WTC11 (cell line): ENCODE measurements around the gene CCDC149. TPM values are rescaled to one million over a fixed set of nuclear protein-coding genes. Genes with fewer than 3 reads are reported as not detected.

Source experiments
- ATAC-seq: fragments of 200-7000 bp; cut with Tn5 transposase; 2 replicates; pipeline ENCODE4 v1.10.0; 2021; ENCODE audit warnings: mild to moderate bottlenecking, moderate library complexity
- CTCF ChIA-PET: fragments of 300-600 bp; sonication (Branson Sonifier 250); formaldehyde crosslinking; loops from one replicate; lab custom pipeline; 2021; ENCODE audit warnings: antibody characterized with exemption; lab: Charles Lee
- POLR2A ChIA-PET: fragments of 350-600 bp; sonication (Branson Sonifier 250); formaldehyde crosslinking; loops from one replicate; lab custom pipeline; 2021; ENCODE audit warnings: antibody characterized with exemption; lab: Charles Lee
- DNase-seq: peaks from one replicate; pipeline ENCODE4 v3.0.0; 2021; ENCODE audit warnings: low spot score
- H3K27ac Mint-ChIP-seq: 2 replicates; pipeline ENCODE4 v1.8.0; 2021; ENCODE audit warnings: mixed read lengths
- H3K27me3 Mint-ChIP-seq: 2 replicates; pipeline ENCODE4 v1.8.0; 2021; ENCODE audit warnings: low read depth, mild to moderate bottlenecking, moderate library complexity, mixed read lengths
- H3K36me3 Mint-ChIP-seq: 2 replicates; pipeline ENCODE4 v1.8.0; 2021; ENCODE audit warnings: mixed read lengths
- H3K4me1 Mint-ChIP-seq: 2 replicates; pipeline ENCODE4 v1.8.0; 2022; ENCODE audit warnings: mixed read lengths
- H3K4me3 Mint-ChIP-seq: 2 replicates; pipeline ENCODE4 v1.8.0; 2021; ENCODE audit warnings: mild to moderate bottlenecking, moderate library complexity, mixed read lengths
- H3K9me3 Mint-ChIP-seq: 2 replicates; pipeline ENCODE4 v1.8.0; 2021; ENCODE audit warnings: mixed read lengths
- ARID4B ChIP-seq: sonication (generic); formaldehyde crosslinking; IDR thresholded peaks from 2 replicates; pipeline ENCODE4 v1.8.0; 2023; ENCODE audit warnings: missing genetic modification reagents, mild to moderate bottlenecking, borderline replicate concordance
- ATF2 ChIP-seq: sonication (generic); formaldehyde crosslinking; IDR thresholded peaks from 2 replicates; pipeline ENCODE4 v1.8.1; 2022; ENCODE audit warnings: low read depth, missing genetic modification reagents, borderline replicate concordance
- ESRRA ChIP-seq: sonication (generic); formaldehyde crosslinking; IDR thresholded peaks from 2 replicates; pipeline ENCODE4 v1.8.1; 2022; ENCODE audit warnings: mild to moderate bottlenecking, missing genetic modification reagents, borderline replicate concordance
- ETV6 ChIP-seq: sonication (generic); formaldehyde crosslinking; IDR thresholded peaks from 2 replicates; pipeline ENCODE4 v1.8.1; 2022; ENCODE audit warnings: mild to moderate bottlenecking, missing genetic modification reagents
- FOXK1 ChIP-seq: sonication (generic); formaldehyde crosslinking; IDR thresholded peaks from 2 replicates; pipeline ENCODE4 v1.8.0; 2022; ENCODE audit warnings: mild to moderate bottlenecking, moderate library complexity, missing genetic modification reagents
- GTF2I ChIP-seq: fragments of 250-450 bp; sonication (Bioruptor Pico); conservative IDR thresholded peaks from 2 replicates; pipeline ENCODE4 v1.4.0; 2021; ENCODE audit warnings: mild to moderate bottlenecking
- IRF2 ChIP-seq: sonication (generic); formaldehyde crosslinking; IDR thresholded peaks from 2 replicates; pipeline ENCODE4 v1.8.0; 2022; ENCODE audit warnings: low read depth, missing genetic modification reagents, borderline replicate concordance
- MLX ChIP-seq: sonication (generic); formaldehyde crosslinking; IDR thresholded peaks from 2 replicates; pipeline ENCODE4 v1.8.1; 2023; ENCODE audit warnings: mild to moderate bottlenecking, missing genetic modification reagents, moderate library complexity
- NFE2L1 ChIP-seq: sonication (generic); formaldehyde crosslinking; IDR thresholded peaks from 2 replicates; pipeline ENCODE4 v1.8.1; 2023; ENCODE audit warnings: missing genetic modification reagents
- NR3C1 ChIP-seq: sonication (generic); formaldehyde crosslinking; conservative IDR thresholded peaks from 2 replicates; pipeline ENCODE4 v1.8.1; 2023; ENCODE audit warnings: low read depth, mild to moderate bottlenecking, missing genetic modification reagents
- STAT6 ChIP-seq: sonication (generic); formaldehyde crosslinking; conservative IDR thresholded peaks from 2 replicates; pipeline ENCODE4 v1.8.1; 2023; ENCODE audit warnings: mild to moderate bottlenecking, low read depth, missing genetic modification reagents, moderate library complexity
- USF1 ChIP-seq: sonication (generic); formaldehyde crosslinking; IDR thresholded peaks from 2 replicates; pipeline ENCODE4 v1.8.0; 2022; ENCODE audit warnings: mild to moderate bottlenecking, missing genetic modification reagents
- USF2 ChIP-seq: sonication (generic); formaldehyde crosslinking; IDR thresholded peaks from 2 replicates; pipeline ENCODE4 v1.8.1; 2023; ENCODE audit warnings: mild to moderate bottlenecking, missing genetic modification reagents, moderate library complexity
- ZBTB43 ChIP-seq: sonication (generic); formaldehyde crosslinking; IDR thresholded peaks from 2 replicates; pipeline ENCODE4 v1.8.1; 2023; ENCODE audit warnings: mild to moderate bottlenecking, missing genetic modification reagents
- ZNF121 ChIP-seq: sonication (generic); formaldehyde crosslinking; IDR thresholded peaks from 2 replicates; pipeline ENCODE4 v1.8.0; 2023; ENCODE audit warnings: missing genetic modification reagents
- ZNF232 ChIP-seq: sonication (generic); formaldehyde crosslinking; IDR thresholded peaks from 2 replicates; pipeline ENCODE4 v1.8.0; 2022; ENCODE audit warnings: mild to moderate bottlenecking, missing genetic modification reagents
- ZNF281 ChIP-seq: sonication (generic); formaldehyde crosslinking; IDR thresholded peaks from 2 replicates; pipeline ENCODE4 v1.8.0; 2023; ENCODE audit warnings: mild to moderate bottlenecking, missing genetic modification reagents
- ZNF671 ChIP-seq: fragments of 250-450 bp; sonication (Bioruptor Pico); IDR thresholded peaks from 2 replicates; pipeline ENCODE4 v1.8.0; 2021; ENCODE audit warnings: mild to moderate bottlenecking
- total RNA-seq: library from RNA; stranded (reverse); gene quantifications from 3 replicates; pipeline ENCODE4 v1.2.3, GENCODE V29; 2021

The CCDC149 gene
- total RNA-seq, 1 experiment from 2014 or later: 3.9 TPM

GRCh38 chr4:24913119-24913485 is 260 bp upstream of the CCDC149 start:
- peaks cover 24% of the 10 kb centered on the region for H3K4me1 Mint-ChIP-seq
- TF ChIP-seq ZNF671 (CRISPR knock-in tag) (no peak), ARID4B (no peak), STAT6 (CRISPR knock-in tag) (no peak), USF1 (CRISPR knock-in tag) (no peak), ZNF121 (no peak), GTF2I (CRISPR knock-in tag) (no peak), ZNF232 (CRISPR knock-in tag) (no peak), USF2 (no peak), ETV6 (no peak)
- no peak for ATAC-seq
- no peak for DNase-seq
- CTCF ChIA-PET: no interaction called here
- POLR2A ChIA-PET: no interaction called here
- H3K36me3 Mint-ChIP-seq: peaks cover 38% of the 10 kb centered on the region
- peaks cover 49% of the 10 kb centered on the region for H3K27me3 Mint-ChIP-seq
- peaks cover 31% of the 10 kb centered on the region for H3K9me3 Mint-ChIP-seq
- H3K27ac Mint-ChIP-seq: no peak overlapping the region
- peak overlapping the region; percentile 74 for H3K4me3 Mint-ChIP-seq

- H3K4me3 Mint-ChIP-seq: no peak overlapping the region
- H3K36me3 Mint-ChIP-seq: peaks cover 41% of the 10 kb centered on the region
- H3K27me3 Mint-ChIP-seq: peaks cover 49% of the 10 kb centered on the region
- H3K9me3 Mint-ChIP-seq: peaks cover 34% of the 10 kb centered on the region
- H3K4me1 Mint-ChIP-seq: peaks cover 15% of the 10 kb centered on the region
- no peak overlapping the region for H3K27ac Mint-ChIP-seq
- ChIA-PET CTCF (interaction anchor here (1.5 kb wide), 1 partner anchor 70 kb away, joined by 3 read pairs; no protein-coding TSS in a partner anchor), POLR2A (no interaction called here)
- DNase-seq (no peak), ATAC-seq (no peak)
- TF ChIP-seq ESRRA (CRISPR knock-in tag) (no peak), NR3C1 (CRISPR knock-in tag) (no peak), ATF2 (CRISPR knock-in tag) (no peak), IRF2 (CRISPR knock-in tag) (no peak), NFE2L1 (CRISPR knock-in tag) (no peak), ETV6 (no peak), ZBTB43 (no peak), MLX (CRISPR knock-in tag) (no peak), FOXK1 (CRISPR knock-in tag) (no peak), ZNF281 (CRISPR knock-in tag) (no peak)
These were observed 2.3 kb downstream of the CCDC149 start for GRCh38 chr4:24910499-24910898.
